ENCODE data around the gene SLC45A1.

SLC45A1 gene

GRCh38 chr1:8344893-8345507 lies 27.1 kb downstream of the SLC45A1 start:
- no peak for TF ChIP-seq SIN3A (IDR thresholded peaks at IDR 0.05; ENCODE audit: borderline replicate concordance, insufficient read depth, low read length)
- TF ChIP-seq TAF1 (IDR thresholded peaks at IDR 0.05; ENCODE audit: borderline replicate concordance, insufficient read depth, low read length) = no peak
- no peak for TF ChIP-seq REST (IDR thresholded peaks at IDR 0.05; ENCODE audit: insufficient read depth in 1 of 2, low read depth in 2 of 2, low read length in 2 of 2)
- TF ChIP-seq FOXP2 (optimal IDR thresholded peaks at IDR 0.05; ENCODE audit: borderline replicate concordance, extremely low read depth, extremely low read length, insufficient read depth) = no peak
- no peak for TF ChIP-seq POLR2AphosphoS5 (IDR thresholded peaks at IDR 0.05; ENCODE audit: low read depth, low read length)

GRCh38 chr1:8345621-8346415 lies 27.9 kb downstream of the SLC45A1 start:
- TF ChIP-seq FOXP2 (optimal IDR thresholded peaks at IDR 0.05; ENCODE audit: borderline replicate concordance, extremely low read depth, extremely low read length, insufficient read depth) (no peak), SIN3A (IDR thresholded peaks at IDR 0.05; ENCODE audit: borderline replicate concordance, insufficient read depth, low read length) (no peak), TAF1 (IDR thresholded peaks at IDR 0.05; ENCODE audit: borderline replicate concordance, insufficient read depth, low read length) (no peak), REST (IDR thresholded peaks at IDR 0.05; ENCODE audit: insufficient read depth in 1 of 2, low read depth in 2 of 2, low read length in 2 of 2) (no peak), POLR2AphosphoS5 (IDR thresholded peaks at IDR 0.05; ENCODE audit: low read depth, low read length) (no peak)

GRCh38 chr1:8347635-8348034 lies 29.7 kb downstream of the SLC45A1 start:
- TF ChIP-seq POLR2AphosphoS5 (IDR thresholded peaks at IDR 0.05; ENCODE audit: low read depth, low read length) (no peak), TAF1 (IDR thresholded peaks at IDR 0.05; ENCODE audit: borderline replicate concordance, insufficient read depth, low read length) (no peak), FOXP2 (optimal IDR thresholded peaks at IDR 0.05; ENCODE audit: borderline replicate concordance, extremely low read depth, extremely low read length, insufficient read depth) (no peak), SIN3A (IDR thresholded peaks at IDR 0.05; ENCODE audit: borderline replicate concordance, insufficient read depth, low read length) (no peak), REST (IDR thresholded peaks at IDR 0.05; ENCODE audit: insufficient read depth in 1 of 2, low read depth in 2 of 2, low read length in 2 of 2) (no peak)

GRCh38 chr1:8348047-8348776 lies 30.3 kb downstream of the SLC45A1 start:
- TF ChIP-seq FOXP2 (optimal IDR thresholded peaks at IDR 0.05; ENCODE audit: borderline replicate concordance, extremely low read depth, extremely low read length, insufficient read depth) (no peak), REST (IDR thresholded peaks at IDR 0.05; ENCODE audit: insufficient read depth in 1 of 2, low read depth in 2 of 2, low read length in 2 of 2) (no peak), TAF1 (IDR thresholded peaks at IDR 0.05; ENCODE audit: borderline replicate concordance, insufficient read depth, low read length) (no peak), POLR2AphosphoS5 (IDR thresholded peaks at IDR 0.05; ENCODE audit: low read depth, low read length) (no peak), SIN3A (IDR thresholded peaks at IDR 0.05; ENCODE audit: borderline replicate concordance, insufficient read depth, low read length) (no peak)

Data from PFSK-1 (cell line).